AG04449 (cell line): Measurements from ENCODE around the gene PCNA.

Experiments used
- CTCF ChIA-PET: fragments of 350-600 bp; formaldehyde crosslinking; extraction: SDS; loops from one replicate; lab custom pipeline; 2021; ENCODE audit warnings: antibody characterized with exemption; lab: Yijun Ruan, JAX
- POLR2A ChIA-PET: fragments of 400-600, 350-600 bp; formaldehyde crosslinking; extraction: SDS; loops from one replicate; lab custom pipeline; 2020; ENCODE audit warnings: antibody characterized with exemption, inconsistent platforms; lab: Yijun Ruan, JAX
- DNase-seq: peaks from one replicate; pipeline ENCODE4 v3.0.0-alpha.2; 2010; ENCODE audit warnings: low read depth, low spot score
- H3K4me3 ChIP-seq: 2 replicates; pipeline ENCODE4 v1.5.1; 2011; ENCODE audit warnings: low read depth, mild to moderate bottlenecking, control low read depth, low read length
- TF ChIP-seq, protein P1 (sequence below): IDR thresholded peaks from one replicate; pipeline ENCODE4 v1.5.1; 2011; ENCODE audit warnings: mild to moderate bottlenecking, moderate library complexity, low read length, control low read depth, inconsistent platforms; ENCODE audit not compliant: insufficient read depth; ENCODE audit errors: missing control alignments

The PCNA gene

DNA sequence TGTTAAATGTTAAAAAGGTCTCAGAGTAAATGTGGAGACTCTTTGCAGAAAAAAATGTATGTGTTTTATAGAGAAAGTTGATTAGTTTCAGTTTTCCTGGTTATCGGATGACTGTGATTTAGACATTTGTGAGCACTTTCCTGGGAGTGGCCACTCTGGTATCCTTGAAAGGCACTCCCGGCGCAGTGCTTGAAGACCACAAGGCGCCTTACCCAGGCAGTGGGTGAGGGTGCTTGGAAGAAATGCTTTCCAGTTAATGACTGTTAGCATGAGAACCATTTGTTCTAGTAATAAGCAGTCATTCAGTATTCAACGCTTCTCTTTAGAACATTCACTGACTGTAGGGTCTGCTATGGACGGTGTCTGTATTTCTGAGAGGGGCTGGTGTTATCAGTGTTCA lies 14.2 kb upstream of the PCNA start:
- TF ChIP-seq, protein P1, sequence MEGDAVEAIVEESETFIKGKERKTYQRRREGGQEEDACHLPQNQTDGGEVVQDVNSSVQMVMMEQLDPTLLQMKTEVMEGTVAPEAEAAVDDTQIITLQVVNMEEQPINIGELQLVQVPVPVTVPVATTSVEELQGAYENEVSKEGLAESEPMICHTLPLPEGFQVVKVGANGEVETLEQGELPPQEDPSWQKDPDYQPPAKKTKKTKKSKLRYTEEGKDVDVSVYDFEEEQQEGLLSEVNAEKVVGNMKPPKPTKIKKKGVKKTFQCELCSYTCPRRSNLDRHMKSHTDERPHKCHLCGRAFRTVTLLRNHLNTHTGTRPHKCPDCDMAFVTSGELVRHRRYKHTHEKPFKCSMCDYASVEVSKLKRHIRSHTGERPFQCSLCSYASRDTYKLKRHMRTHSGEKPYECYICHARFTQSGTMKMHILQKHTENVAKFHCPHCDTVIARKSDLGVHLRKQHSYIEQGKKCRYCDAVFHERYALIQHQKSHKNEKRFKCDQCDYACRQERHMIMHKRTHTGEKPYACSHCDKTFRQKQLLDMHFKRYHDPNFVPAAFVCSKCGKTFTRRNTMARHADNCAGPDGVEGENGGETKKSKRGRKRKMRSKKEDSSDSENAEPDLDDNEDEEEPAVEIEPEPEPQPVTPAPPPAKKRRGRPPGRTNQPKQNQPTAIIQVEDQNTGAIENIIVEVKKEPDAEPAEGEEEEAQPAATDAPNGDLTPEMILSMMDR = no peak

DNA sequence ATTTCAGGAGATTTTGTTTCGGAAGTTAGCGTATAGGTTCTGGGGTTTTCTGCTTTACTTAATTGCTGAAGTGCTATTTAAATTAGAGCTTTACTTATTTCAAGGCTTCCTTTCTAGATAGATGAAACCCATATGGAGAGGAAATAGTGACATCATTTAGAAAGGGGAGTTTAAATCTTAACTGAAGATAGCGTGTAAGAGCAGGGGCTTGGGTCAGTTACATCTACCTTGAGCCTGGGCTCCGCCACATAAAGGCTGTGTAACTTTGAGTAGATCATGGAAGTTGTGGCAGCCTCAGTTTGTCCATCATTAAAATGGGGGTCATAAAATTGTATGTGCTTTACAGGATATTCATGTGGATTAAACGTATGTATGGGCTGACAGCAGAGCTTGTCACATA lies 11.7 kb upstream of the PCNA start:
- ChIA-PET POLR2A (no interaction called here), CTCF (interaction anchor here (0.8 to 7.9 kb wide), 4 partner anchors 38 to 173 kb away, joined by 3 to 372 read pairs (median 3); no protein-coding TSS in a partner anchor)
- no peak overlapping the region for H3K4me3 ChIP-seq
- TF ChIP-seq, protein P1 = no peak
- no peak for DNase-seq

More for the DNA sequence above, 14.2 kb upstream of the PCNA start:
- ChIA-PET CTCF (interaction anchor here (1.4 to 1.6 kb wide), 3 partner anchors 20 to 52 kb away, joined by 3 to 4 read pairs (median 4); no protein-coding TSS in a partner anchor), POLR2A (interaction anchor here (1.2 kb wide), 1 partner anchor 18 kb away, joined by 3 read pairs; no protein-coding TSS in a partner anchor)
- no peak for DNase-seq
- H3K4me3 ChIP-seq = no peak overlapping the region

DNA sequence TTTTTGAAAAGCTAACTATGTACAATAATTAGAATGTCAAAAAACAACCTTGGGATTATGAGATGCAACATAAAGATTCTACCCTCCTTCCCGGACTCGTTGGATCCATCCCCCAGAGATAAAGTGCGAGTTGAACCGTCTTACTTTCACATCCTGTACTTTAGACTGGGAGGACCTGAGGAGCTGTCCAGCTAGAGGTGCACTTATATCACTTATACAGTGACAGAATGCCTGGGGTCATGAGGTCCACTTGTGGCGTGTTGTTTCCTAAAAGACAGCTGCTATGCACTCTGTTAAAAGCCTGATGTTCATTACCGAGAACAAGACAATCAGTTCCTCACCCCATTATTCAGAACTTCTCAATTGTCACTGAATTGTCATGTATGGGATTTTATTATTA lies 9.1 kb upstream of the PCNA start:
- CTCF ChIA-PET = interaction anchor here (0.9 to 7.9 kb wide), 5 partner anchors 9 to 94 kb away, joined by 4 to 372 read pairs (median 5); partner anchors contain the start of gene PCNA
- TF ChIP-seq, protein P1 = no peak
- H3K4me3 ChIP-seq = no peak overlapping the region
- no peak for DNase-seq
- POLR2A ChIA-PET = no interaction called here

DNA sequence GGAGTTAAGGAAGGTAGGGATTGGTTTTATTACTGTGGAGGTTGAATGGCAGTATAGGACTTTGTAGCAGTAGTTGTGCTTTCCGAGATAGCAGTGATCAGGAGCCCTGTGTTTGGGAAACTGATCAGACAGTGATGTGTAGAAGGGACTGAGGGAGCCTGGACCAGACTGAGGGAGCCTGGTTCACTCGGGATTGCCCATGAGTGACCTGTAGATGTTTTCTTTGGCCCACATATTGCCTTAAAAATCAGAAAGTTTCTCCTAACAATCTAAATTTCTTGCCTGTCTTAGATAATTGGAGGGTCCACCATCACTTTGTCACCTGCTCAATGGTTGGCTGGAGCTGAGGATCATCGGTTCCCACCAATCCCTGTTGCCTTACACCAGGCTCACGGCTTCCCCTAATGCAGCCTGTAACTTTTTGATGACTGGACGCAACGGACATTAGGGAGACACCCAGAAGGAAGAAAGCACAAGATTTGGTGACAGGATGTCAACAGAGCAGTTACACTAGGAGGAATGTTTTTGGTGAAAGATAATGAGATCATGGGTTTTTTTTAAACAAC lies 8.2 kb upstream of the PCNA start:
- TF ChIP-seq, protein P1 = no peak
- POLR2A ChIA-PET = interaction anchor here (1.0 kb wide), 1 partner anchor 53 kb away, joined by 3 read pairs; no protein-coding TSS in a partner anchor
- peak overlapping the region; percentile 80 for H3K4me3 ChIP-seq
- CTCF ChIA-PET = interaction anchor here (1.1 to 7.9 kb wide), 9 partner anchors 8 to 320 kb away, joined by 4 to 372 read pairs (median 15); partner anchors contain the start of gene PCNA
- no peak for DNase-seq

DNA sequence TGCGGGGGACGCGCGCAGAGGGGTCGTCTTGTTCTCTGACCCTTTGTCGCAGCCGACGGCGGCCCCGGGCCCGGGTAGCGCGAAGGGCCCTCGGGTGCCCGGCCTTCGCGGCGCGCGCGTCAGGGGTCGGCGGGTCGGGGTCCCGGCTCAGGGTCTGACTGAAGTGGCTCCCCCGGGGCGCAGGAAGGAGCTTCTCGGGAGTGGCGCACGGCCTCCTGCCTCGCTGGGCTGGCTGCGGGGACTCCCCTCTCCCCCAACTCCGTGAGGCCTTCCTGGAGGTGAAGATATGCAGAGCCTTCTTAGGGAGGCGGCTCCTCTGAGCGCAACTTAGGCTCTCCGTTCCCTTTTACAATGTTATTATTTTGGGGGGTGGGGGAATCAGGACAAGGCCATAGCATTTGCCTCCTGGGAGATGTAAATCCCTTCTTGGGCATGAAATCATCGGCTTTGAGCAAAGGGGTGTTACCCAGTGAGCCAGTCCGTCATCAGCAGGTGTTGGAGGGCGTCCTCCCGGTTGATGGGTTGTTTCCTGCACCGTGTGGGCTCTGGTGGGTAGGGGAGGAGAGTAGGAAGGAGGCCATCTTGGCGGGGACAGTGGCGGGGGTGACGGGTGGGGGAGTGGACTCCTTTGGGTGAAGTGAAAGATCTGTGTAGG lies 7.6 kb upstream of the PCNA start:
- ChIA-PET CTCF (interaction anchor here (0.8 to 7.9 kb wide), 22 partner anchors 9 to 320 kb away, joined by 3 to 372 read pairs (median 6); no protein-coding TSS in a partner anchor), POLR2A (interaction anchor here (1.0 to 1.3 kb wide), 3 partner anchors 54 to 65 kb away, joined by 3 to 9 read pairs (median 3); no protein-coding TSS in a partner anchor)
- TF ChIP-seq, protein P1 = no peak
- peak overlapping the region; percentile 80 for H3K4me3 ChIP-seq
- no peak for DNase-seq
